Muscle layer of colon (tissue), 2 donors: ENCODE data around the gene CD83.

Source experiments
- H3K27ac ChIP-seq: one replicate; pipeline ENCODE4 v1.7.0; 2013; ENCODE audit warnings: low read depth, mild to moderate bottlenecking, low read length, moderate library complexity
- H3K27me3 ChIP-seq, 2 donors: one replicate each; pipeline ENCODE4 v1.7.0; 2013; ENCODE audit warnings: low read length in 2 of 2, mild to moderate bottlenecking in 2 of 2; ENCODE audit not compliant: insufficient read depth in 2 of 2, control insufficient read depth in 1 of 2
- H3K36me3 ChIP-seq: one replicate; pipeline ENCODE4 v1.7.0; 2013; ENCODE audit warnings: mild to moderate bottlenecking, low read length; ENCODE audit not compliant: insufficient read depth
- H3K4me1 ChIP-seq: one replicate; pipeline ENCODE4 v1.7.0; 2013; ENCODE audit warnings: mild to moderate bottlenecking, low read length; ENCODE audit not compliant: insufficient read depth
- H3K4me3 ChIP-seq, 2 donors: one replicate each; pipeline ENCODE4 v1.7.0; 2013; ENCODE audit warnings: low read length in 2 of 2, low read depth in 1 of 2, mild to moderate bottlenecking in 1 of 2, moderate library complexity in 1 of 2
- H3K9ac ChIP-seq: one replicate; pipeline ENCODE4 v1.7.0; 2013; ENCODE audit warnings: low read length
- H3K9me3 ChIP-seq: one replicate; pipeline ENCODE4 v1.7.0; 2013; ENCODE audit warnings: mild to moderate bottlenecking, low read length
- donor health status: abdominal sarcoma.
- donor health status: Adenocarcinoma of cecum.

CD83 gene

GRCh38 chr6:14182916-14183315 lies 65.3 kb downstream of the CD83 start:
- H3K27me3 ChIP-seq = no peaks in the 10 kb centered on the region
- H3K27ac ChIP-seq = no peak overlapping the region
- H3K4me1 ChIP-seq = no peaks in the 10 kb centered on the region
- H3K9me3 ChIP-seq = no peaks in the 10 kb centered on the region
- no peaks in the 10 kb centered on the region for H3K36me3 ChIP-seq
- no peak overlapping the region for H3K4me3 ChIP-seq
- H3K9ac ChIP-seq = no peak overlapping the region
